ENCODE results near the gene TRPV3. TPM values are rescaled to one million over a fixed set of nuclear protein-coding genes. Genes with fewer than 3 reads are reported as not detected.

TRPV3 gene
- total RNA-seq, 4 donors from 2014 or later, result 5.0 to 39.1 (median 16.5) TPM

DNA sequence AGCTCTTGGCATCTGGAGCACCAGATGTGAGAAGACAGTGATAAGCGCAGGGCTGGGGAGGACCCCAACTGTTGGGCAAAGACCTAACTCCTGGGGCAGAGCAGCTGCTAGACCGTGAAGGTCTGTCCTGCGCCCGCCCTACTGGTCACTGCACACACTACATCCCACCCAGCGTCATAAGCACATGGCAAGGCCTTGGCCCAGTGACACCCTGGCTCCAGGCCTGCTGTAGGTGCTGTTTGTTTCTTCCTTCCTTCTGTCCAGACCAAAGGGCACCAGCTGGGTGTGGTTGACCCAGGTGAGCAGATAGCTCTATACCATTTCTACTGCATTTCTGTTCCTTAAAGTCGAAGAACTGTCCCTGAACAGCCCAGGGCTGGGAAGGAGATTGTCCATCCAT lies 6.4 kb downstream of the TRPV3 start:
- peak in 2 of 3 donors; percentile 75 to 77 for DNase-seq
- Histone ChIP-seq H3K4me1 (no peaks in the 10 kb centered on the region), H3K9me3 (no peaks in the 10 kb centered on the region), H3K4me3 (no peak overlapping the region), H3K27ac (peak overlapping the region in 2 of 4 donors; percentile 65 to 71), H3K36me3 (no peaks in the 10 kb centered on the region), H3K27me3 (no peaks in the 10 kb centered on the region)
- TF ChIP-seq CTCF (IDR thresholded peaks at IDR 0.05), result peak in 3 of 6 experiments; percentile 33 to 40 (median 39)
- TF ChIP-seq POLR2A (IDR thresholded peaks at IDR 0.05), result no peak

DNA sequence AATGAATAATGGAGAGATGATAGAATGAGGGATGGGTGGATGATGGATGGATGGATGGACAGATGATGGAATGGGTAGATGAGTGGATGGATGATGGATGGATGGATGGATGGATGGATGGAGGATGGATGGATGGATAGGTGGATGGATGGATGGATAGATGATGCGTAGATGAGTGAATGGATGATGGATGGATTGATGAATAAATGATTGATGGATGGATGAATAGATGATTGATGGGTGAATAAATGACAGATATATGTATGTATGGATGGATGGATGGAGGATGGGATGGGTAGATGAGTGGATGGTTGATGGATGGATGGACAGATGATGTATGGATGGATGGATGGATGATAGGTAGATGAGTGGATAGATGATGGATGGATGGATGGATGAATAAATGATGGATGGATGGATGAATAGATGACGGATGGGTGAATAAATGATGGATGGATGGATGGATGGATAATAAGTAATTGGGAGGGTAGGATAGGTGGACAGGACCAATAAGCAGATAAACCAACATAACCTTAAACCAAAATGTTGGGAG lies 7.9 kb downstream of the TRPV3 start:
- H3K4me3 ChIP-seq, result no peak overlapping the region
- no peaks in the 10 kb centered on the region for H3K36me3 ChIP-seq
- no peak for DNase-seq
- H3K4me1 ChIP-seq, result no peaks in the 10 kb centered on the region
- no peaks in the 10 kb centered on the region for H3K9me3 ChIP-seq
- H3K27me3 ChIP-seq, result no peaks in the 10 kb centered on the region
- TF ChIP-seq POLR2A (IDR thresholded peaks at IDR 0.05) (no peak), CTCF (IDR thresholded peaks at IDR 0.05) (no peak)
- H3K27ac ChIP-seq, result no peak overlapping the region

GRCh38 chr17:3547628-3548027 lies 10.0 kb downstream of the TRPV3 start:
- H3K27me3 ChIP-seq, result no peaks in the 10 kb centered on the region
- H3K27ac ChIP-seq, result no peak overlapping the region
- H3K36me3 ChIP-seq, result no peaks in the 10 kb centered on the region
- H3K4me1 ChIP-seq, result no peaks in the 10 kb centered on the region
- TF ChIP-seq POLR2A (IDR thresholded peaks at IDR 0.05) (no peak), CTCF (IDR thresholded peaks at IDR 0.05) (no peak)
- no peaks in the 10 kb centered on the region for H3K9me3 ChIP-seq
- H3K4me3 ChIP-seq, result no peak overlapping the region
- DNase-seq, result no peak

- no peak for TF ChIP-seq CTCF (IDR thresholded peaks at IDR 0.05)
- no peak for TF ChIP-seq POLR2A (IDR thresholded peaks at IDR 0.05)
- no peak overlapping the region for H3K27ac ChIP-seq
- no peaks in the 10 kb centered on the region for H3K36me3 ChIP-seq
- no peaks in the 10 kb centered on the region for H3K9me3 ChIP-seq
- DNase-seq, result no peak
- H3K27me3 ChIP-seq, result no peaks in the 10 kb centered on the region
- H3K4me3 ChIP-seq, result no peak overlapping the region
- no peaks in the 10 kb centered on the region for H3K4me1 ChIP-seq
Observed at GRCh38 chr17:3546997-3547396, 10.6 kb downstream of the TRPV3 start.

- Histone ChIP-seq H3K9me3 (no peaks in the 10 kb centered on the region), H3K4me1 (no peaks in the 10 kb centered on the region), H3K4me3 (no peak overlapping the region), H3K27me3 (no peaks in the 10 kb centered on the region), H3K27ac (no peak overlapping the region), H3K36me3 (no peaks in the 10 kb centered on the region)
- no peak for TF ChIP-seq POLR2A (IDR thresholded peaks at IDR 0.05)
- TF ChIP-seq CTCF (IDR thresholded peaks at IDR 0.05), result no peak
- peak in 1 of 3 donors; percentile 63 for DNase-seq
Observed at GRCh38 chr17:3546521-3546920, 11.1 kb downstream of the TRPV3 start.

DNA sequence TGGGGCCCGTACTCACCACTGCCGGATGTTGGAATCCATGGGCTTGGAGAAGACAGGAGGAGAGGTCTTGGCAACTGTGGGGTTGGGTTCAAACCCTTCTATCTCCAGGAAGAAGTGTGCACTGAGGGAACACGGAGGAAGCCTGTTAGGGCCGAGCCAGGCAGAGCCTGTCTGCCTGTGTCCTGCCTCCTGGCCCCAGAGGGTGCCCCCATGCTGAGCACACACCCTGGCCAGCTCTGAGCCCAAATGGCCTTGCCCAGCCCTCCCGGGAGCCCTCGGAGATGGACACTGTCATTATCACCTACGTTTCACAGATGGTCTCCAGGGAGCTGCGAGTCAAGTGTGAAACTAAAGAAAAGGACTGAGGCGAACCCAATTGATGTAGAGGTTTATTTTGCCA lies 12.5 kb downstream of the TRPV3 start:
- H3K36me3 ChIP-seq, result no peaks in the 10 kb centered on the region
- H3K4me3 ChIP-seq, result no peak overlapping the region
- no peak for DNase-seq
- H3K4me1 ChIP-seq, result no peaks in the 10 kb centered on the region
- no peak for TF ChIP-seq CTCF (IDR thresholded peaks at IDR 0.05)
- no peak for TF ChIP-seq POLR2A (IDR thresholded peaks at IDR 0.05)
- no peak overlapping the region for H3K27ac ChIP-seq
- no peaks in the 10 kb centered on the region for H3K9me3 ChIP-seq
- H3K27me3 ChIP-seq, result no peaks in the 10 kb centered on the region

Data from Peyer's patch (tissue), 4 donors.